HCT116 (cell line): ENCODE results near the gene CCP110.

ENCODE experiments used
- CEBPB ChIP-seq: IDR thresholded peaks from 2 replicates; pipeline ENCODE4 v1.6.1; 2012; ENCODE audit warnings: low read depth
- CTCF ChIP-seq, 3 experiments: fragments of 200-600 bp in 1 of 3; sonication (generic) in 1 of 3; IDR thresholded peaks in 2 of 3; conservative IDR thresholded peaks in 1 of 3; 2 replicates each; pipeline ENCODE4 v1.5.1; 2012 to 2017; ENCODE audit warnings: low read depth in 2 of 3, low read length in 2 of 3, antibody characterized with exemption in 1 of 3, borderline replicate concordance in 1 of 3, control low read depth in 1 of 3, mild to moderate bottlenecking in 1 of 3, mixed read lengths in 1 of 3, mixed run types in 1 of 3, moderate library complexity in 1 of 3; ENCODE audit not compliant: insufficient read depth in 1 of 3
- EZH2 ChIP-seq: fragments of 200-600 bp; sonication (generic); IDR thresholded peaks from 2 replicates; pipeline ENCODE4 v1.6.1; 2017; ENCODE audit warnings: antibody characterized with exemption, mixed run types
- EZH2phosphoT487 ChIP-seq: fragments of 200-600 bp; IDR thresholded peaks from 2 replicates; pipeline ENCODE4 v1.6.1; 2018; ENCODE audit warnings: antibody characterized with exemption, borderline replicate concordance
- JUND ChIP-seq: IDR thresholded peaks from 2 replicates; pipeline ENCODE4 v1.6.1; 2012
- POLR2A ChIP-seq: IDR thresholded peaks from 2 replicates; pipeline ENCODE4 v1.7.0; 2011; ENCODE audit warnings: borderline replicate concordance; ENCODE audit not compliant: insufficient read depth, insufficient read length; ENCODE audit errors: extremely low read depth
- POLR2AphosphoS5 ChIP-seq: IDR thresholded peaks from 2 replicates; pipeline ENCODE4 v1.6.1; 2011; ENCODE audit warnings: mild to moderate bottlenecking, low read depth, low read length, moderate library complexity
- REST ChIP-seq: IDR thresholded peaks from 2 replicates; pipeline ENCODE4 v1.6.1; 2012; ENCODE audit warnings: low read depth
- SIN3A ChIP-seq: IDR thresholded peaks from 2 replicates; pipeline ENCODE4 v1.6.1; 2012; ENCODE audit warnings: low read depth
- SP1 ChIP-seq: IDR thresholded peaks from 2 replicates; pipeline ENCODE4 v1.6.1; 2012; ENCODE audit warnings: low read depth
- YY1 ChIP-seq: IDR thresholded peaks from 2 replicates; pipeline ENCODE4 v1.6.1; 2011; ENCODE audit warnings: low read length, low read depth, moderate library complexity, mild to moderate bottlenecking; ENCODE audit not compliant: insufficient replicate concordance; ENCODE audit errors: extremely low read depth

- no peak for TF ChIP-seq CTCF (IDR thresholded peaks at IDR 0.05 in 2 of 3, conservative IDR thresholded peaks at IDR 0.05 in 1 of 3; ENCODE audit: borderline replicate concordance in 1 of 3, insufficient read depth in 1 of 3, low read depth in 2 of 3, low read length in 2 of 3)
- no peak for TF ChIP-seq REST
- TF ChIP-seq JUND = no peak
- TF ChIP-seq POLR2A = no peak
- no peak for TF ChIP-seq YY1
- no peak for TF ChIP-seq SP1
- TF ChIP-seq SIN3A = no peak
- TF ChIP-seq EZH2phosphoT487 = no peak
- TF ChIP-seq CEBPB = no peak
- no peak for TF ChIP-seq POLR2AphosphoS5
- no peak for TF ChIP-seq EZH2
These were observed 24.7 kb upstream of the CCP110 start for GRCh38 chr16:19499006-19499405.
